Prostate gland (tissue), 2 donors: Measurements from ENCODE around the gene PTPRU.

Source experiments
- POLR2AphosphoS5 ChIP-seq: sonication (generic); formaldehyde crosslinking; IDR thresholded peaks from one replicate; pipeline ENCODE4 v1.6.1; 2017; ENCODE audit warnings: antibody characterized with exemption
- TF ChIP-seq, protein P1 (sequence below), 4 experiments: fragments of 200-600 bp in 2 of 4; fragments of 450-650 bp in 2 of 4; sonication (generic) in 2 of 4; IDR thresholded peaks; 1 replicate in 3 of 4; 2 replicates in 1 of 4; pipeline ENCODE4 v1.5.1; 2016 to 2019; ENCODE audit warnings: antibody characterized with exemption in 4 of 4, mild to moderate bottlenecking in 2 of 4, moderate library complexity in 2 of 4

DNA sequence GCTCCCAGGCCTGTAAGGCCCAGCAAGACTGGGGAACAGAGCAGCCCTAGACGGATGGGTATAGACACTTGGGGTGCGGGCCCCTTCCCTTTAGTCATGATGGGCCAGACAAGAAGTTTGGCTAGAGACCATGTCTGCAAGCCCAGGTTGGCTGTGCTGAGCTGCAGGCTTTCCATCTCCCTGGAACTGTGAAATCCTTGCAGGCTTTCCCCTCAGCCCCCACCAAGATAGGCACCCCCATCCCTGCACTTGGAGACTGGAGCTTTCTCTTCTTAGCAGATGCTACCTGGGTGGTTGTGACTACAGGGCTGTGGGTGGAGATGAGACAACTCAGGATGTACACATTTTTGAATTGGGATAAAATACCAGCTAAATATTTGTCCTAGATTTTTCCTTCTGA, 110.3 kb downstream of the PTPRU start:
- TF ChIP-seq, protein P1, sequence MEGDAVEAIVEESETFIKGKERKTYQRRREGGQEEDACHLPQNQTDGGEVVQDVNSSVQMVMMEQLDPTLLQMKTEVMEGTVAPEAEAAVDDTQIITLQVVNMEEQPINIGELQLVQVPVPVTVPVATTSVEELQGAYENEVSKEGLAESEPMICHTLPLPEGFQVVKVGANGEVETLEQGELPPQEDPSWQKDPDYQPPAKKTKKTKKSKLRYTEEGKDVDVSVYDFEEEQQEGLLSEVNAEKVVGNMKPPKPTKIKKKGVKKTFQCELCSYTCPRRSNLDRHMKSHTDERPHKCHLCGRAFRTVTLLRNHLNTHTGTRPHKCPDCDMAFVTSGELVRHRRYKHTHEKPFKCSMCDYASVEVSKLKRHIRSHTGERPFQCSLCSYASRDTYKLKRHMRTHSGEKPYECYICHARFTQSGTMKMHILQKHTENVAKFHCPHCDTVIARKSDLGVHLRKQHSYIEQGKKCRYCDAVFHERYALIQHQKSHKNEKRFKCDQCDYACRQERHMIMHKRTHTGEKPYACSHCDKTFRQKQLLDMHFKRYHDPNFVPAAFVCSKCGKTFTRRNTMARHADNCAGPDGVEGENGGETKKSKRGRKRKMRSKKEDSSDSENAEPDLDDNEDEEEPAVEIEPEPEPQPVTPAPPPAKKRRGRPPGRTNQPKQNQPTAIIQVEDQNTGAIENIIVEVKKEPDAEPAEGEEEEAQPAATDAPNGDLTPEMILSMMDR (IDR thresholded peaks at IDR 0.05): no peak
- no peak for TF ChIP-seq POLR2AphosphoS5
